HG03135 (cell line): ENCODE results near the gene ZNF423.

Experiments used
- ATAC-seq: cut with Tn5 transposase; IDR thresholded peaks from one replicate; pipeline ENCODE4 v1.9.1; 2021; ENCODE audit warnings: mild to moderate bottlenecking, moderate library complexity; ENCODE audit not compliant: unreplicated experiment

ZNF423 gene

GRCh38 chr16:49755716-49756505 lies 100.0 kb downstream of the ZNF423 start:
- no peak for ATAC-seq

- no peak for ATAC-seq
Measured at GRCh38 chr16:49755313-49755620, 100.6 kb downstream of the ZNF423 start.

GRCh38 chr16:49754495-49755312 lies 101.2 kb downstream of the ZNF423 start:
- ATAC-seq = no peak

- ATAC-seq = no peak
Measured at GRCh38 chr16:49750341-49751000, 105.4 kb downstream of the ZNF423 start.

GRCh38 chr16:49749816-49750215 lies 106.1 kb downstream of the ZNF423 start:
- no peak for ATAC-seq

GRCh38 chr16:49748322-49748721 lies 107.6 kb downstream of the ZNF423 start:
- no peak for ATAC-seq

GRCh38 chr16:49747654-49748053 lies 108.3 kb downstream of the ZNF423 start:
- no peak for ATAC-seq

GRCh38 chr16:49746545-49746944 lies 109.4 kb downstream of the ZNF423 start:
- ATAC-seq = no peak

- ATAC-seq = no peak
Measured at GRCh38 chr16:49745311-49745747, 110.6 kb downstream of the ZNF423 start.

- ATAC-seq = no peak
Measured at GRCh38 chr16:49744244-49745220, 111.4 kb downstream of the ZNF423 start.

- no peak for ATAC-seq
Measured at GRCh38 chr16:49743658-49744057, 112.3 kb downstream of the ZNF423 start.

GRCh38 chr16:49743203-49743464 lies 112.8 kb downstream of the ZNF423 start:
- ATAC-seq = no peak

GRCh38 chr16:49742428-49743202 lies 113.3 kb downstream of the ZNF423 start:
- no peak for ATAC-seq

GRCh38 chr16:49740256-49740655 lies 115.7 kb downstream of the ZNF423 start:
- no peak for ATAC-seq

- ATAC-seq = no peak
Measured at GRCh38 chr16:49739381-49739780, 116.5 kb downstream of the ZNF423 start.

GRCh38 chr16:49738832-49739231 lies 117.1 kb downstream of the ZNF423 start:
- ATAC-seq = no peak

GRCh38 chr16:49738001-49738400 lies 117.9 kb downstream of the ZNF423 start:
- ATAC-seq = no peak

- ATAC-seq = no peak
Measured at GRCh38 chr16:49737541-49737940, 118.4 kb downstream of the ZNF423 start.

GRCh38 chr16:49734331-49734730 lies 121.6 kb downstream of the ZNF423 start:
- no peak for ATAC-seq
